ENCODE results near the gene DNASE1L2. TPM values are rescaled to one million over a fixed set of nuclear protein-coding genes. Genes with fewer than 3 reads are reported as not detected.
"Not testable (repeated sequence)": the region's sequence is repeated elsewhere in the genome, so short reads cannot be mapped to it uniquely, and the experiment has no call there.

DNASE1L2 gene
- 2.5 and 3.8 TPM in 2 replicates for total RNA-seq (2014; rRNA removed; shearing (Covaris generic))

DNA sequence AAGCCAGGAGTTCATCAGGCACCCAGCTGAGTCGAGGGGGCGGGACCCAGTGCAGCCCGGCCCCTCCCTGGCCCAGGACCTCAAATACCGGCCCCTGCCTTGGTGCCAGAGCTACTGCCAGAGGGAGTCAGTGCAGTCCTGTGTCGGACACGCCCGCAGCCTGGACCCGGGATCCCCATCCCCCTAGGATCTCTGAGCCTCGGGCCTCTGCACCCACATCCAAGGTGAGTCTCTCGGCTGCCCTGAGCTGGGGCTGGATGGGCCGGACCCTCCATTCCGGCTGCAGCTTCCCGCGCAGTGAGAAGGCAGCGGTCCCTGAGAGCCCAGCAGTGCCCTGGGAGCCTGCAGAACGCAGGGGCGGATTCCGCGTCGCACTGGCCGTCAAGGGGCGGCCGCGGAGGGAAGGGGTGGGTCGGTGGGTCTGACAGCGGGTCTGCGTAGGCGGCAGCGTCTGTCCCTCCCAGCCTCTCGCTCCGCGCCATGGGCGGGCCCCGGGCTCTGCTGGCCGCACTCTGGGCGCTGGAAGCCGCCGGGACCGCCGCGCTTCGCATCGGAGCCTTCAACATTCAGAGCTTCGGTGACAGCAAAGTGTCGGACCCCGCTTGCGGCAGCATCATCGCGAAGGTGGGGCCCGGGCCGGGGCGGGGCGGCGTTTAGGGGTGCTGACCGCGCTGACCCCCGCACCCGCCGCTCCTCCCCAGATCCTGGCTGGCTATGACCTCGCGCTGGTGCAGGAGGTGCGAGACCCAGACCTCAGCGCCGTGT is at the start of gene DNASE1L2:
Gene DNASE1L2 (plus strand): TSS at position 108 of the 765 bp plus-strand sequence. CDS start 373 bp downstream, at position 481.
- no peak for DNase-seq (ENCODE audit: low spot score)

DNA sequence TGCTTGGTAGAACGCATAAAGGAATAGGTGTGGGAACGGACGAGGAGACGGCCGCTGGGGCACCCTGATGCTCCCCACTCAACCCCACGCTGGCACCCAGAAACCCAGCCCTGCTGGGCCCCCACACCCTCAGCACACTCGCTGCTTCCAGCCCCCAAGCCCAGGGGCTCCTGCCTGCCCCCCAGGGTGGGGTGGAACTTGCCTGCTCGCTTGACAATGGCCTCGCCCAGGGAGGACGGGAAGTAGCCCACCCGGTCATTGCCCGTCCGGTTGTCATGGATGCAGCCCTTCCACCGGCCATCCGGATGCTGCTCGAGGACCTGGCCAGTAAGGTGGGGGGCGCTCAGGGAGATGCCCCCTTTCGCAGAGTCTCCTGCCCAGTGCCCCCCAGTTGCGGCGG is 49.7 kb upstream of the DNASE1L2 start:
- no peak for DNase-seq (ENCODE audit: low spot score)

DNA sequence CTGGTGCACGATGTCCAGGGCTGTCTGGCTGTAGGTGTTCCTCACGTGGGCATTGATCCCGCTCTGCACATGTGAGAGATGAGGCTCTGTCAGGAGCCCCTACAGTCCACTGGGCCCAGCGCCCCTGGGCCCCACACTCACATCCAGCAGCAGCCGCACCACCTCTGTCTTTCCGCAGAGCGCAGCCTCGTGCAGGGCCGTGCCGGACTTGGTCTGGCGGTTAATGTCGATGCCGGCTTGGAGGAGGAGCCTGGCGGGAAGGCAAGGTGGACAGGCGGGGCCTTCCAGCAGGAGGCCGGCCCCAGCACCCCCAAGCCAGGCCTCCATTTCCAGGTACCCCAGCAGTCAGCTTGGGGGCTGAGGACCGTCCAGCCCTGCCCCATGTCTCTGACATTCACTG is 49.0 kb upstream of the DNASE1L2 start:
- DNase-seq (ENCODE audit: low spot score): no peak

- DNase-seq (ENCODE audit: low spot score): no peak
Measured at GRCh38 chr16:2188395-2188794, 47.8 kb upstream of the DNASE1L2 start.

GRCh38 chr16:2189252-2189893 is 46.9 kb upstream of the DNASE1L2 start:
- no peak for DNase-seq (ENCODE audit: low spot score)

- DNase-seq (ENCODE audit: low spot score): no peak
Measured at GRCh38 chr16:2190002-2190658, 46.1 kb upstream of the DNASE1L2 start.

DNA sequence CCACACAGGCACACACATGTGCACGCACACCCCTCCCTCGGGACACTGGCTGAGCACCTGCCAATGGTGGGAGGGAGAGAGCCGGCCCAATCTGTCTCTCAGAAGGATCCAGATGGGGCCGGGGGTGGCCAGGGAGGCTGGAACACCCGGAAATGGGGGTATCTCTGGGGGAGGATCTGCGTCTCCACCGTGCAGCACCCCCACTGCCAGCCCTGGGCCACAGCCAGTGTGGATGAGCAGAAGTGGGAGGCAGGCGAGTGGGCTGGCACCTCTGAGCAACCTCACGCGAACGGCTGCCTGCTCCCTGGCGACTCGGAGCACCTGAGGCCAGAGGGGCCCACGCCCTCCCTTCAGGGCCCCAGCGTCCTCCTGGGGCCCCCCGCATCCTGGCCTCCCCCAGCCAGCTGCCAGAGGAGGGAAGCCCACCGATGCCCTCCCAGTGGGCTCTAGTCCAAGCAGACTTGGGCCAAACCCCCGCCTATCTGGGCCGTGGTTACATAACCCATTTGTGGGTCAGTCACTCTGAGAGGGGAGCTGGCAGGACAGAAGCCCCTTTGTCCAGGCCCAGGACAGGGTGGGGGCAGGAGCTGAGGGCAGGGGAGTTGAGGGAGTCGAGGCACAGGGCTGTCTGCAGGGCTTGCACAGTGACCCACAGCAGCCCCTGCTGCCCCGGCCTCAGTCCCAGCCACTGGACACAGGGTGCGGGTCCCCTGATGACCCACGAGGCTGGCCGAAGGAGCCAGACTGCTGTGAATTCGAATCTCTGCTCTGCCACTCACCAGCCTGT is 45.4 kb upstream of the DNASE1L2 start:
- no peak for DNase-seq (ENCODE audit: low spot score)

DNA sequence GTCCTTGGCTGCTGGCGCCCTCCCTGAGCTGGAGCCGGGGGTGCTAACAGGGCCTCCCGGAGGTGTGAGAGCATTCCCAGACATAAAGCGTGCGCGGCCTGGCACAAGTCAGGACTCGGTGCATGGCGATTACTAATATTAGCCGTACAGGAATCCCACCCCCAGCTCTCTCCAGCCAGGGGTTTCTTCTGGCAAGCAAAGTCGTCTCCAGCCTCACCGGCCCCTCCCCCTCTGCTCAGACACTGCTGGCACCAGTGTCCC is 44.9 kb upstream of the DNASE1L2 start:
- DNase-seq (ENCODE audit: low spot score): no peak

GRCh38 chr16:2194166-2194834 is 41.9 kb upstream of the DNASE1L2 start:
- DNase-seq (ENCODE audit: low spot score): peak; percentile 83

- DNase-seq (ENCODE audit: low spot score): peak; percentile 66
Measured at GRCh38 chr16:2194852-2195321, 41.4 kb upstream of the DNASE1L2 start.

- DNase-seq (ENCODE audit: low spot score): no peak
Measured at GRCh38 chr16:2195322-2196161, 40.7 kb upstream of the DNASE1L2 start.

DNA sequence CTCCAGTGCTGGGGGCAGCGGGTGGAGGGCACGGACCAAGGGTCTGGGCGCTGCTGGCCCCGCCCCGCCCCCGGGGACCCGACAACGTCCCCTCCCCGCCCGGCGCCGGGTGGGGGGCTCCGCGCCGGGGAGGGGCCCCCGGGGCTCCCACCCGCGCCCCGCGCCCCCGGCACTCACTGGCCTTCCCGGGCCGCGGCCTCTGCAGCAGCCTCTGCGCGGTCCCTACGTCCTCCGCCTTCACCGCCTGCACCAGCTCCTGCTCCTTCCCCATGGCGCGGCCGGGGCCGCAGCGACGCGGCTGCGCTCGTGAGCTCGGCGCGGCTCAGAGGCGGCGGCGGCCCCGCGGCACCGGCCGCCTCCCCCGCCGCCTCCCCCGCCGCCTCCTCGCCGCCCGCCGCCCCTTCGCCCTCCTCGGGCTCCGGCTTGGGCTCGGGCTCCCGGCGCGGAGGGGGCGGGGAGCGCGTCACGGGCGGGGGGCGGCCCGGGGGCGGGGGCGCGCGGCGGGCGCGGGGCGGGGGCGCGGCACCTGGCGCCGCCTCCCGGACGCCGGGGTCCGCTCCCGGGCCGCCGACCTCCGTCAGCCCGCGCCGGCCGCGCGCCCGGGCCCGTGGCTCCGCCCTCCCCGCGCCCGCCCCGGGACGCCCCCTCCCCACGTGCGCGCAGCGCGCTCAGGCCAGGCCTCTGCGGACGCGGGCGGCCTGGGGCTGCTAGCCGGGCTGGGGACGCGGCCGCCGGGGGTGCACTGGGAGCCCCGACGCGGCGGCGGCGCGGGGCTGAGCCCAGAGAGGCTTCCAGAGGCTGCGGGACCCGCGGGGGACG is 39.9 kb upstream of the DNASE1L2 start, which contains the start of gene CASKIN1:
Gene CASKIN1 (minus strand): TSS at position 444 of the 819 bp plus-strand sequence. CDS start 173 bp downstream, at position 271.
- no peak for DNase-seq (ENCODE audit: low spot score)

DNA sequence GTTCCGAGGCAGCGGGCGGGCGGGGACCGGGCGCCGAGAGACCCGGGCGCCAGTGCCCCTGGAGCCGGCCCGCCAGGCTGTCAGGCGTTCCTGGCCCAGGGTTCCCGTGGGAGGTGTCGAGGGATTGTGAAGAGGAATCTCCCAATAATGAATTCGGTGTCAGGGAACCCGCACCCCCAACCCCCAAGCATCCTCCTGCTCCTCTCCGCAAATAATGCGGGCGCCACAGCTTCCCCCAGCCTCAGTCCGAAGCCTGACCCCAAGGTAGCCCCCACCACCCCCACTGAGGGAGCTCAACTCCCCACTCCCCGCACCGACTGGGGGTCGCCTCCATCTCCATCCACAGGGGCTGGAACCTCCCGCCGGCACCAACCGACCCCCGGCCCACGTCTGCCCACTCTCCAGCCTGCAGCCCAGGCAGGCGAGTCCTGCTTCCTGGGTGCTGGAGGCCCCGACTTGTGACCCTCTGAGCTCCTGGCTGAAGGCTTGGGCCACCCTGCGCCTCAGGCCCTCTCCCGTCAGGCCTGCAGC is 39.2 kb upstream of the DNASE1L2 start:
- DNase-seq (ENCODE audit: low spot score): no peak

DNA sequence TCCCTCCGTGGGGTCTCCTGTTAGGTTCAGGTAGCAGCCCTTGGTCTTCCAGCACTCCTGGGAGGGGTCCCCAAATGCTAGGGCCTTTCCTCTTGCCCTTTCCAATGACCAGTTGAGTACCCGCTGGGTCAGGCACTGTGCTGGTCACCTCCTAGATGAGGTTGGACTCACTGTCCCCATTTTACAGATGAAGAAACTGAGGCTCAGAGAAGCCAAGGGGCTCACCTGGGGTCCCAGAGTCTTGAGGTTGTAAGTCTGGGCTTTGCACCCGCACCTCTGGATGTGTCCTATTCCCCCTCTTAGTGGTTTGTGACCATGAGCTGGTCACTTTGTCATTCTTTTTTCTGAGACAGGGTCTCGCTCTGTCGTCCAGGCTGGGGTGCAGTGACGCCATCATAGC is 38.5 kb upstream of the DNASE1L2 start:
- no peak for DNase-seq (ENCODE audit: low spot score)

- no peak for DNase-seq (ENCODE audit: low spot score)
Measured at GRCh38 chr16:2198283-2198682, 38.0 kb upstream of the DNASE1L2 start.

DNA sequence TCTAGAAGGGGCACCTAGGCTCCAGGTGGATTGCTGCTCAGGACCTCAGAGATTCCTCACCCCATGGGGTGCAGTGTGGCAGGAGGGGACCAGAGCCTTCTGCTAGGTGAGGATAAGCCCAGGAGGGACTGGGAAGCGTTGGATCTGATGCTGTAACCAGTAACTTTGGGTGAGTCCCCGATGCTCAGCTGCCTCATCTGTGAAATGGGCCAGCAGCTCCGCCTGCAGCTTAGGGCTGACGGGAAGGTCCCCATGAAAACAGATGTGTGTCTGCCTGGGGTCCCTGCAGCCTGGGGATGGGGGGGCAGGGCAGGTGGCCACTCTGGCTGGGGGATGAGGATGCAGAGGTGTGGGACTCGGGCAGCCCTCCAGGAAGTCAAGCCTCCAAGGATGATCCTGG is 37.1 kb upstream of the DNASE1L2 start:
- DNase-seq (ENCODE audit: low spot score): no peak

GRCh38 chr16:2199621-2200139 is 36.6 kb upstream of the DNASE1L2 start:
- no peak for DNase-seq (ENCODE audit: low spot score)

DNA sequence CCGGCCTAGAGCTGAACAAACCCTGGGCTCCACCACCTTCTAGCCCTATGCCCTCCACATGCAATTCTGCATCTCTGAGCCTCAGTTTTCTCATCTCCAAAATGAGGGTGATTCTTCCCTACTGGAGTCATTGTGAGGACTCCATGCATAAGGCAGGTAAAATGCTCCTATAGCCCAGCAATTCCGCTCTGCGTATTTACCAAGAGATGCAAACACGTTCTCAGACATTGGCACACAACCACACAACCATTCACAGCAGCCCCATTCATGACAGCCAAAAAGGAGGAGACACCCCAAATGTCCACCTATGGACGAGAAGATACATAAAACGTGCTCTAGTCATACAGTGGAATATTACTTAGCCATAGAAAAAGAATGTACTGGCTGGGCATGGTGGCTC is 35.9 kb upstream of the DNASE1L2 start:
- no peak for DNase-seq (ENCODE audit: low spot score)

GRCh38 chr16:2203119-2203688 is 33.0 kb upstream of the DNASE1L2 start:
- not testable (repeated sequence) for DNase-seq (ENCODE audit: low spot score)

All from A172 (cell line).